Liver (tissue), 3 donors: Measurements from ENCODE around the gene SFXN5.

Experiments
- ATF3 ChIP-seq: IDR thresholded peaks from 2 replicates; pipeline ENCODE4 v1.6.1; 2016; ENCODE audit warnings: antibody characterized with exemption
- FOXA1 ChIP-seq: IDR thresholded peaks from 2 replicates; pipeline ENCODE4 v1.6.1; 2016; ENCODE audit warnings: antibody characterized with exemption
- GABPA ChIP-seq, 2 donors: IDR thresholded peaks in 1 of 2; conservative IDR thresholded peaks in 1 of 2; 2 replicates each; pipeline ENCODE4 v1.6.1; 2016; ENCODE audit warnings: antibody characterized with exemption in 2 of 2, mild to moderate bottlenecking in 1 of 2, moderate library complexity in 1 of 2
- MAX ChIP-seq: IDR thresholded peaks from 2 replicates; pipeline ENCODE4 v1.6.1; 2016; ENCODE audit warnings: antibody characterized with exemption
- RAD21 ChIP-seq, 2 donors: IDR thresholded peaks; 2 replicates each; pipeline ENCODE4 v1.6.1; 2016; ENCODE audit warnings: antibody characterized with exemption in 2 of 2, mild to moderate bottlenecking in 2 of 2
- REST ChIP-seq: IDR thresholded peaks from 2 replicates; pipeline ENCODE4 v1.6.1; 2016; ENCODE audit warnings: antibody characterized with exemption, mild to moderate bottlenecking
- SP1 ChIP-seq: IDR thresholded peaks from 2 replicates; pipeline ENCODE4 v1.6.1; 2018; ENCODE audit warnings: antibody characterized with exemption, mild to moderate bottlenecking
- TAF1 ChIP-seq: conservative IDR thresholded peaks from 2 replicates; pipeline ENCODE4 v1.6.1; 2016; ENCODE audit warnings: antibody characterized with exemption, mild to moderate bottlenecking
- YY1 ChIP-seq: IDR thresholded peaks from 2 replicates; pipeline ENCODE4 v1.6.1; 2016; ENCODE audit warnings: antibody characterized with exemption, mild to moderate bottlenecking
- TF ChIP-seq, protein P1 (sequence below): fragments of 150-350 bp; IDR thresholded peaks from 2 replicates; pipeline ENCODE4 v1.5.1; 2017; ENCODE audit warnings: improper control_type of control experiment, low read depth, low read length; ENCODE audit not compliant: missing input control
- TF ChIP-seq, protein P2 (sequence below): IDR thresholded peaks from 2 replicates; pipeline ENCODE4 v1.6.1; 2016; ENCODE audit warnings: antibody characterized with exemption
- donor health status: healthy.
- donor health status: healthy.

GRCh38 chr2:73103018-73103542 lies 31.6 kb upstream of the SFXN5 start:
- TF ChIP-seq, protein P1, sequence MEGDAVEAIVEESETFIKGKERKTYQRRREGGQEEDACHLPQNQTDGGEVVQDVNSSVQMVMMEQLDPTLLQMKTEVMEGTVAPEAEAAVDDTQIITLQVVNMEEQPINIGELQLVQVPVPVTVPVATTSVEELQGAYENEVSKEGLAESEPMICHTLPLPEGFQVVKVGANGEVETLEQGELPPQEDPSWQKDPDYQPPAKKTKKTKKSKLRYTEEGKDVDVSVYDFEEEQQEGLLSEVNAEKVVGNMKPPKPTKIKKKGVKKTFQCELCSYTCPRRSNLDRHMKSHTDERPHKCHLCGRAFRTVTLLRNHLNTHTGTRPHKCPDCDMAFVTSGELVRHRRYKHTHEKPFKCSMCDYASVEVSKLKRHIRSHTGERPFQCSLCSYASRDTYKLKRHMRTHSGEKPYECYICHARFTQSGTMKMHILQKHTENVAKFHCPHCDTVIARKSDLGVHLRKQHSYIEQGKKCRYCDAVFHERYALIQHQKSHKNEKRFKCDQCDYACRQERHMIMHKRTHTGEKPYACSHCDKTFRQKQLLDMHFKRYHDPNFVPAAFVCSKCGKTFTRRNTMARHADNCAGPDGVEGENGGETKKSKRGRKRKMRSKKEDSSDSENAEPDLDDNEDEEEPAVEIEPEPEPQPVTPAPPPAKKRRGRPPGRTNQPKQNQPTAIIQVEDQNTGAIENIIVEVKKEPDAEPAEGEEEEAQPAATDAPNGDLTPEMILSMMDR = no peak
- TF ChIP-seq SP1 (no peak), REST (no peak), YY1 (no peak), MAX (no peak), RAD21 (IDR thresholded peaks at IDR 0.05) (no peak), FOXA1 (no peak), TAF1 (no peak), GABPA (IDR thresholded peaks at IDR 0.05 in 1 of 2, conservative IDR thresholded peaks at IDR 0.05 in 1 of 2) (no peak), ATF3 (no peak)
- TF ChIP-seq, protein P2, sequence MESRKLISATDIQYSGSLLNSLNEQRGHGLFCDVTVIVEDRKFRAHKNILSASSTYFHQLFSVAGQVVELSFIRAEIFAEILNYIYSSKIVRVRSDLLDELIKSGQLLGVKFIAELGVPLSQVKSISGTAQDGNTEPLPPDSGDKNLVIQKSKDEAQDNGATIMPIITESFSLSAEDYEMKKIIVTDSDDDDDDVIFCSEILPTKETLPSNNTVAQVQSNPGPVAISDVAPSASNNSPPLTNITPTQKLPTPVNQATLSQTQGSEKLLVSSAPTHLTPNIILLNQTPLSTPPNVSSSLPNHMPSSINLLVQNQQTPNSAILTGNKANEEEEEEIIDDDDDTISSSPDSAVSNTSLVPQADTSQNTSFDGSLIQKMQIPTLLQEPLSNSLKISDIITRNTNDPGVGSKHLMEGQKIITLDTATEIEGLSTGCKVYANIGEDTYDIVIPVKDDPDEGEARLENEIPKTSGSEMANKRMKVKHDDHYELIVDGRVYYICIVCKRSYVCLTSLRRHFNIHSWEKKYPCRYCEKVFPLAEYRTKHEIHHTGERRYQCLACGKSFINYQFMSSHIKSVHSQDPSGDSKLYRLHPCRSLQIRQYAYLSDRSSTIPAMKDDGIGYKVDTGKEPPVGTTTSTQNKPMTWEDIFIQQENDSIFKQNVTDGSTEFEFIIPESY = no peak
